ENCODE results near the gene PRSS27. TPM values are rescaled to one million over a fixed set of nuclear protein-coding genes. Genes with fewer than 3 reads are reported as not detected.

PRSS27 gene
- total RNA-seq, 1 donor from 2014 or later: 1.7 TPM

GRCh38 chr16:2745116-2745890, 25.3 kb upstream of the PRSS27 start:
- intact Hi-C loops (cut with micrococcal nuclease): no loop called here
- no peak for DNase-seq (ENCODE audit: low spot score)
- H3K36me3 Mint-ChIP-seq (ENCODE audit: low read depth): peaks cover 2% of the 10 kb centered on the region
- H3K9me3 Mint-ChIP-seq: no peaks in the 10 kb centered on the region
- H3K27me3 Mint-ChIP-seq (ENCODE audit: insufficient read depth): peaks cover 4% of the 10 kb centered on the region
- H3K4me3 Mint-ChIP-seq: no peak overlapping the region
- no peak overlapping the region for H3K27ac Mint-ChIP-seq
- H3K4me1 Mint-ChIP-seq (ENCODE audit: low read depth): peaks cover 10% of the 10 kb centered on the region

DNA sequence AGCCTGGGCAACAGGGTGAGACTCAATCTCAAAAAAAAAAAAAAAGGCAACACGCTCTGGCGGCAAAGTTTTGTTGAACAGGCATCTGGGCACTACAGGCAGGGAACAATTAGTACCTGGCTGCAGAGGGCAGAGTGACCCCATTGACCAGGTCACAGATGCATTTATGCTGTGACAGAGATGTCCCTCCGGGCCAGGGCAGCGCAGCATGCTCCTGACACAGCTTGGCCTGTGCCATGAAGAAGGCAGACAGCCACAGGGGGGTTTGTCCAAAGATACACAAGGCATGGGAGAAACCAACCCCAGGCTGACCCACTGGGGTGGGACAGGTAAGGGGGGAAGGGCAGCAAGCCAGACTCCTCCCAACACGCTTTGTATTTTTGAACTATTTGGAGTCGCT, 24.7 kb upstream of the PRSS27 start:
- H3K4me3 Mint-ChIP-seq: no peak overlapping the region
- peaks cover 2% of the 10 kb centered on the region for H3K36me3 Mint-ChIP-seq (ENCODE audit: low read depth)
- intact Hi-C loops (cut with micrococcal nuclease): no loop called here
- no peak for DNase-seq (ENCODE audit: low spot score)
- H3K27ac Mint-ChIP-seq: no peak overlapping the region
- no peaks in the 10 kb centered on the region for H3K9me3 Mint-ChIP-seq
- peaks cover 4% of the 10 kb centered on the region for H3K27me3 Mint-ChIP-seq (ENCODE audit: insufficient read depth)
- H3K4me1 Mint-ChIP-seq (ENCODE audit: low read depth): peaks cover 4% of the 10 kb centered on the region

- DNase-seq (ENCODE audit: low spot score): no peak
- no peaks in the 10 kb centered on the region for H3K4me1 Mint-ChIP-seq (ENCODE audit: low read depth)
- intact Hi-C loops (cut with micrococcal nuclease): no loop called here
- H3K27me3 Mint-ChIP-seq (ENCODE audit: insufficient read depth): peaks cover 4% of the 10 kb centered on the region
- H3K9me3 Mint-ChIP-seq: no peaks in the 10 kb centered on the region
- no peaks in the 10 kb centered on the region for H3K36me3 Mint-ChIP-seq (ENCODE audit: low read depth)
- H3K27ac Mint-ChIP-seq: no peak overlapping the region
- no peak overlapping the region for H3K4me3 Mint-ChIP-seq
Measured at GRCh38 chr16:2743007-2743810, 23.2 kb upstream of the PRSS27 start.

GRCh38 chr16:2742323-2743006, 22.4 kb upstream of the PRSS27 start:
- intact Hi-C loops (cut with micrococcal nuclease): no loop called here
- Mint-ChIP-seq H3K27me3 (ENCODE audit: insufficient read depth) (peaks cover 4% of the 10 kb centered on the region), H3K4me1 (ENCODE audit: low read depth) (no peaks in the 10 kb centered on the region), H3K27ac (no peak overlapping the region), H3K9me3 (no peaks in the 10 kb centered on the region), H3K4me3 (no peak overlapping the region), H3K36me3 (ENCODE audit: low read depth) (no peaks in the 10 kb centered on the region)
- no peak for DNase-seq (ENCODE audit: low spot score)

- no peaks in the 10 kb centered on the region for H3K4me1 Mint-ChIP-seq (ENCODE audit: low read depth)
- no peak overlapping the region for H3K27ac Mint-ChIP-seq
- no peak for DNase-seq (ENCODE audit: low spot score)
- no peaks in the 10 kb centered on the region for H3K36me3 Mint-ChIP-seq (ENCODE audit: low read depth)
- H3K4me3 Mint-ChIP-seq: no peak overlapping the region
- no peaks in the 10 kb centered on the region for H3K9me3 Mint-ChIP-seq
- peaks cover 4% of the 10 kb centered on the region for H3K27me3 Mint-ChIP-seq (ENCODE audit: insufficient read depth)
- intact Hi-C loops (cut with micrococcal nuclease): no loop called here
Measured at GRCh38 chr16:2741168-2741567, 21.1 kb upstream of the PRSS27 start.

DNA sequence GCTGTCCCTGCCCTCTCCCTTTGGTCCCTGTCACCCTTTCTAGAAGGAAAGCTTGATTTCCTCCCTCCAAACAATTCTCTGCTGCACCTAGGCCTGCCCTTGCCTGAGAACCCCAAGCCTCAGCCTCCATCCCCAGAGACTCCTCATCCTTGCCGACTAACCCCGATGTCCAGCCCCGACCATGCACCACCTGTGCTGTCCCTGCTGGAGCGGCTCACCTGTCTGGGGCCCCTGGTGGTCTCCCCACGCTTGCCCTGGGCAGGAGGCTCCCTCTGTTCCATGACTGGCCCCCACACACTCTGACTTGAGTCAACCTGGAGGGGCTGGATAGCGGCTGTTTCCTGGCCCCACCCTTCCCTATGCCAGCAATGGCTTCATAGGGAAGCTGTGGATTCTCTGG, 20.5 kb upstream of the PRSS27 start:
- Mint-ChIP-seq H3K36me3 (ENCODE audit: low read depth) (no peaks in the 10 kb centered on the region), H3K27me3 (ENCODE audit: insufficient read depth) (peaks cover 4% of the 10 kb centered on the region), H3K4me3 (no peak overlapping the region), H3K27ac (no peak overlapping the region), H3K4me1 (ENCODE audit: low read depth) (no peaks in the 10 kb centered on the region), H3K9me3 (no peaks in the 10 kb centered on the region)
- DNase-seq (ENCODE audit: low spot score): no peak
- intact Hi-C loops (cut with micrococcal nuclease): no loop called here

DNA sequence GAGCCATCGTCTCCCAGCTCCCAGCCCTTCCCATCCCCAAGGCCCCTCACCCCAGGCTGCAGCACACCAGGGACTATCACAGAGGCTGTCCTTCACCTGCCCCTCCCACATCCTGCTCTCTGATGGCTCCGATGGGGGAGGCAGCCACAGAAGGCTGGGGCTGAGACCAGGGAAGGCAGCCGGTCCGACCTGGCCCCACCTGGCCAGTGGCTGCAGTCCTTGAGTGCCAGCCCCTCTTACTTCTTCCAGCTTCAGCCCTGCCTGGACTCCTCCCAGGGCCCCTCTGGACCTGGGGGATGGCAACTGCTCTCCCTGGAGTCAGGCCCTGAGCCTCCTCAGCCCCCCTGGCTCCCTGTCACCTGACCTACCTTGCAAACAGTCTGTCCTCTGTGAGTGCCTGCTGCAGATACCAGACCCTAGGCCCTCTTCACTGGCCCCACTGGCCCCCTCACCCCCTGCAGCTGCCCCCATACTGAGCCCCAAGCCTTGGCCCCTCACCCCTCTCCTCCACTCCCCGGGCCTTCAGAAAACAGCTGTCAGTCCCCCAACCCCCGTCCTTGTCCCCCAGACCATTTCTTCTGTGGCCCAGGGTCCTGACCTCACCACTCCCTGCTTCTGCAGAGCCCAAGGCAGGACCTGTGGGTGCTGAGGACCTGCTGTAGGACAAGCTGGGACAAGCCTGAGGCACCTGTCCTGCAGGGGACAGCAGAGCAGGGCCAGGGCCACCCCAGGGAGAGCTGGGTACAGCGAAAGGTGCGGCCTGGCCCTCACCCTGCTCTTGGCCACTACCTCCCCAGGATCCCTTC, 19.8 kb upstream of the PRSS27 start:
- no peak overlapping the region for H3K4me3 Mint-ChIP-seq
- H3K9me3 Mint-ChIP-seq: no peaks in the 10 kb centered on the region
- H3K27ac Mint-ChIP-seq: no peak overlapping the region
- H3K27me3 Mint-ChIP-seq (ENCODE audit: insufficient read depth): peaks cover 4% of the 10 kb centered on the region
- no peak for DNase-seq (ENCODE audit: low spot score)
- H3K36me3 Mint-ChIP-seq (ENCODE audit: low read depth): no peaks in the 10 kb centered on the region
- H3K4me1 Mint-ChIP-seq (ENCODE audit: low read depth): no peaks in the 10 kb centered on the region
- intact Hi-C loops (cut with micrococcal nuclease): no loop called here

- Mint-ChIP-seq H3K27me3 (ENCODE audit: insufficient read depth) (no peaks in the 10 kb centered on the region), H3K4me1 (ENCODE audit: low read depth) (no peaks in the 10 kb centered on the region), H3K36me3 (ENCODE audit: low read depth) (no peaks in the 10 kb centered on the region), H3K4me3 (no peak overlapping the region), H3K27ac (no peak overlapping the region), H3K9me3 (no peaks in the 10 kb centered on the region)
- no peak for DNase-seq (ENCODE audit: low spot score)
- intact Hi-C loops (cut with micrococcal nuclease): no loop called here
Measured at GRCh38 chr16:2738615-2739014, 18.6 kb upstream of the PRSS27 start.

GRCh38 chr16:2737895-2738418, 17.9 kb upstream of the PRSS27 start:
- no peak overlapping the region for H3K4me3 Mint-ChIP-seq
- H3K4me1 Mint-ChIP-seq (ENCODE audit: low read depth): no peaks in the 10 kb centered on the region
- intact Hi-C loops (cut with micrococcal nuclease): no loop called here
- DNase-seq (ENCODE audit: low spot score): no peak
- H3K27ac Mint-ChIP-seq: no peak overlapping the region
- H3K36me3 Mint-ChIP-seq (ENCODE audit: low read depth): no peaks in the 10 kb centered on the region
- no peaks in the 10 kb centered on the region for H3K9me3 Mint-ChIP-seq
- no peaks in the 10 kb centered on the region for H3K27me3 Mint-ChIP-seq (ENCODE audit: insufficient read depth)

DNA sequence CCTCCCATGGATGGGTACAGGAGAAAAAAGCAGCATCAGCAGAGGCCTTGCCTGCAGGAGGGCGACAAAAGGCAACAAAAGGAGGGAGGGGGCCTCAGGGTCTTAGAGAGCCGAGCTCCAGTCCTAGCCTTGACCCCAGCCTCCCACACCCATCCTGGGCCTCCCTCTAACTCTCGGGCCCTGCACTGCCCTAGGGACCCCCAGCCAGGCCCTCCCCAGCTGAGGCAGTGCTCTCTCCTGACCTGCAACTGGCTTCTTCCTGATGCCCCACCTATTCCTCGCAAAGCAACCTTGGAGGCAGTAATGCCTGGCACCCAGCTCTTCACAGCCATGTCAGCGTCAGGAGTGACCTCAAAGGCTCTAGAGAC, 17.2 kb upstream of the PRSS27 start:
- no peaks in the 10 kb centered on the region for H3K9me3 Mint-ChIP-seq
- H3K27ac Mint-ChIP-seq: no peak overlapping the region
- H3K4me3 Mint-ChIP-seq: no peak overlapping the region
- H3K27me3 Mint-ChIP-seq (ENCODE audit: insufficient read depth): no peaks in the 10 kb centered on the region
- no peak for DNase-seq (ENCODE audit: low spot score)
- intact Hi-C loops (cut with micrococcal nuclease): no loop called here
- no peaks in the 10 kb centered on the region for H3K36me3 Mint-ChIP-seq (ENCODE audit: low read depth)
- H3K4me1 Mint-ChIP-seq (ENCODE audit: low read depth): no peaks in the 10 kb centered on the region

- no peaks in the 10 kb centered on the region for H3K4me1 Mint-ChIP-seq (ENCODE audit: low read depth)
- no peak overlapping the region for H3K27ac Mint-ChIP-seq
- H3K36me3 Mint-ChIP-seq (ENCODE audit: low read depth): no peaks in the 10 kb centered on the region
- H3K9me3 Mint-ChIP-seq: no peaks in the 10 kb centered on the region
- H3K4me3 Mint-ChIP-seq: no peak overlapping the region
- no peak for DNase-seq (ENCODE audit: low spot score)
- peaks cover 2% of the 10 kb centered on the region for H3K27me3 Mint-ChIP-seq (ENCODE audit: insufficient read depth)
- intact Hi-C loops (cut with micrococcal nuclease): no loop called here
Measured at GRCh38 chr16:2736476-2737237, 16.6 kb upstream of the PRSS27 start.
